ENCODE measurements around the gene MAD1L1. TPM values are rescaled to one million over a fixed set of nuclear protein-coding genes. Genes with fewer than 3 reads are reported as not detected.

MAD1L1 gene
- total and polyA plus RNA-seq, 2 of the 4 experiments (the other 2 are of a cell fraction), result 29.0 to 40.9 TPM

- Histone ChIP-seq H3K9me1 (ENCODE audit: insufficient read depth, low read length) (peaks cover 3% of the 10 kb centered on the region), H3K4me3 (ENCODE audit: insufficient read depth, low read depth, low read length) (no peak overlapping the region), H4K91ac (ENCODE audit: insufficient read depth, low read depth, low read length) (no peak overlapping the region; the same call in 1 of the 2 replicates), H3K4me1 (ENCODE audit: control insufficient read depth, insufficient read depth, low read length) (peaks cover 7% of the 10 kb centered on the region; the same call in 1 of the 2 replicates), H3K79me1 (ENCODE audit: low read depth in 1 of 2, low read length in 2 of 2) (peaks cover 10 to 55% of the 10 kb centered on the region in 2 experiments), H3K27me3 (ENCODE audit: control insufficient read depth, insufficient read depth, low read length) (no peaks in the 10 kb centered on the region), H3K14ac (replicated peaks; ENCODE audit: low read depth, low read length) (no peak overlapping the region), H3K36me3 (ENCODE audit: control insufficient read depth, insufficient read depth, low read length) (peaks cover 4% of the 10 kb centered on the region; the same call in 1 of the 2 replicates), H2AK9ac (replicated peaks; ENCODE audit: low read depth, low read length, poor library complexity) (no peak overlapping the region), H3K23ac (ENCODE audit: low read depth, low read length) (no peak overlapping the region), H3K56ac (ENCODE audit: extremely low read depth, insufficient read depth, low read length) (no peak overlapping the region), H3K9me3 (ENCODE audit: control insufficient read depth, insufficient read depth, low read length) (no peaks in the 10 kb centered on the region), H4K20me1 (ENCODE audit: insufficient read depth, low read length) (peaks cover 15% of the 10 kb centered on the region), H2BK120ac (ENCODE audit: low read depth, low read length) (no peak overlapping the region), H3K18ac (ENCODE audit: low read depth, low read length) (no peak overlapping the region; the same call in 1 of the 2 replicates), H4K5ac (ENCODE audit: low read depth, low read length) (no peak overlapping the region; the same call in 1 of the 2 replicates), H2BK5ac (ENCODE audit: low read depth, low read length, poor library complexity, severe bottlenecking) (no peak overlapping the region), H3K4me2 (ENCODE audit: low read depth, low read length) (no peak overlapping the region; the same call in 1 of the 2 replicates), H2AFZ (replicated peaks; ENCODE audit: low read length, poor library complexity) (no peak overlapping the region), H4K8ac (ENCODE audit: low read depth in 2 of 2, low read length in 2 of 2) (peak overlapping the region in 1 of 2 experiments; percentile 63; a peak in 1 of 4 replicates), H3K9ac (ENCODE audit: low read depth, low read length) (no peak overlapping the region), H2AK5ac (ENCODE audit: low read depth, low read length) (no peak overlapping the region), H3K4ac (ENCODE audit: low read depth, low read length) (no peak overlapping the region), H2BK15ac (ENCODE audit: low read depth, low read length) (no peak overlapping the region), H3K27ac (ENCODE audit: insufficient read depth, low read length) (no peak overlapping the region), H2BK20ac (ENCODE audit: low read depth, low read length) (no peak overlapping the region)
- peak; percentile 69 for ATAC-seq (ENCODE audit: low read depth)
- dilution Hi-C loops (cut with HindIII; ENCODE audit: low sequenced_read_pairs, unreplicated experiment) (no loop called here), intact Hi-C loops (cut with micrococcal nuclease) (no loop called here), in situ Hi-C loops (cut with MboI; ENCODE audit: low sequenced_read_pairs) (no loop called here)
- TF ChIP-seq SMC3 (IDR thresholded peaks at IDR 0.05; ENCODE audit: low read depth, low read length) (no peak), RAD21 (IDR thresholded peaks at IDR 0.05; ENCODE audit: low read length) (no peak), USF2 (IDR thresholded peaks at IDR 0.05; ENCODE audit: low read depth, low read length) (no peak), POLR2A (IDR thresholded peaks at IDR 0.05; ENCODE audit: low read depth, low read length) (no peak), RFX5 (IDR thresholded peaks at IDR 0.05; ENCODE audit: low read depth, low read length) (no peak), ELK1 (IDR thresholded peaks at IDR 0.05; ENCODE audit: borderline replicate concordance, low read depth, low read length) (no peak), CTCF (conservative IDR thresholded peaks at IDR 0.05; ENCODE audit: low read depth, low read length) (no peak), RCOR1 (IDR thresholded peaks at IDR 0.05; ENCODE audit: insufficient replicate concordance, low read length) (no peak), MAFK (IDR thresholded peaks at IDR 0.05; ENCODE audit: low read depth, low read length) (no peak), MAZ (IDR thresholded peaks at IDR 0.05; ENCODE audit: borderline replicate concordance, low read depth, low read length) (no peak), CEBPB (IDR thresholded peaks at IDR 0.05; ENCODE audit: low read depth, low read length) (no peak), MXI1 (IDR thresholded peaks at IDR 0.05; ENCODE audit: borderline replicate concordance, low read depth, low read length) (no peak), CHD1 (IDR thresholded peaks at IDR 0.05; ENCODE audit: low read depth, low read length) (no peak), FOS (IDR thresholded peaks at IDR 0.05; ENCODE audit: low read depth, low read length) (no peak), NFE2L2 (IDR thresholded peaks at IDR 0.05; ENCODE audit: low read depth, low read length) (no peak), BHLHE40 (IDR thresholded peaks at IDR 0.05; ENCODE audit: low read depth, low read length) (no peak)
- ChIA-PET POLR2A (ENCODE audit: unreplicated experiment) (interaction anchor here (1.4 kb wide), 1 partner anchor 33 kb away, joined by 10 read pairs; no protein-coding TSS in a partner anchor), CTCF (no interaction called here)
- DNase-seq, result peak; percentile 55
- no TSS peak for BruUV-seq (replicated peaks)
- WGBS, 2 experiments (ENCODE audit: extremely low coverage in 2 of 2, insufficient read length in 1 of 2), result 17% methylated on average over 3 of the region's 9 CpGs; no CpG with 5 or more reads in 1 of the 2 experiments
These were observed 48.8 kb upstream of the MAD1L1 start for GRCh38 chr7:2281541-2281940.
